Endothelial cell of umbilical vein (primary cell): Measurements from ENCODE around the gene TTC21B. TPM values are rescaled to one million over a fixed set of nuclear protein-coding genes. Genes with fewer than 3 reads are reported as not detected.

Experiments
- BruUV-seq: library from RNA; stranded (reverse); fragments of 400-500 nt; replicated peaks from 2 replicates; lab custom pipeline; 2021; lab: Mats Ljungman, UMichigan
- CTCF ChIA-PET: fragments of 300-600, 350-600 bp; sonication (Branson Sonifier 250); formaldehyde crosslinking; loops from one replicate; lab custom pipeline; 2021; ENCODE audit warnings: antibody characterized with exemption, inconsistent platforms; lab: Charles Lee
- POLR2A ChIA-PET: fragments of 300-600, 350-600 bp; sonication (Branson Sonifier 250); formaldehyde crosslinking; loops from one replicate; lab custom pipeline; 2021; ENCODE audit warnings: antibody characterized with exemption, inconsistent platforms; lab: Charles Lee
- DNase-seq: peaks from one replicate; pipeline ENCODE4 v3.0.0-alpha.2; 2011; ENCODE audit warnings: low read depth, low spot score
- FAIRE-seq: peaks from 2 replicates; lab custom pipeline; 2011; peaks lifted over from hg19 to GRCh38; lab: Jason Lieb, UNC
- H2AFZ ChIP-seq: 2 replicates; pipeline ENCODE4 v1.6.0; 2012; ENCODE audit warnings: low read depth, low read length, control low read depth, inconsistent platforms
- H3K27ac ChIP-seq: 2 replicates; pipeline ENCODE4 v1.5.1; 2011; ENCODE audit warnings: low read depth, mild to moderate bottlenecking, control low read depth, low read length, moderate library complexity; ENCODE audit not compliant: insufficient read depth
- H3K27me3 ChIP-seq, 2 experiments: 2 replicates each; pipeline versions ENCODE4 v1.6.0 to v1.6.1; 2011; ENCODE audit warnings: low read length in 2 of 2, mixed read lengths in 1 of 2; ENCODE audit not compliant: control insufficient read depth in 2 of 2, insufficient read depth in 2 of 2
- H3K36me3 ChIP-seq, 2 experiments: 2 replicates in 1 of 2; 3 replicates in 1 of 2; pipeline ENCODE4 v1.5.1; 2011; ENCODE audit warnings: low read length in 2 of 2, mild to moderate bottlenecking in 1 of 2, moderate library complexity in 1 of 2; ENCODE audit not compliant: control insufficient read depth in 2 of 2, insufficient read depth in 2 of 2; ENCODE audit errors: extremely low read depth in 1 of 2
- H3K4me1 ChIP-seq: 3 replicates; pipeline ENCODE4 v1.5.1; 2011; ENCODE audit warnings: mild to moderate bottlenecking, low read length; ENCODE audit not compliant: control insufficient read depth, insufficient read depth; ENCODE audit errors: extremely low read depth
- H3K4me2 ChIP-seq: 2 replicates; pipeline ENCODE4 v1.6.1; 2011; ENCODE audit warnings: low read length, control low read depth, mixed read lengths; ENCODE audit not compliant: insufficient read depth
- H3K4me3 ChIP-seq, 3 experiments: fragments of 200-600 bp in 1 of 3; sonication (generic), shearing (Covaris generic) in 1 of 3; replicated peaks in 1 of 3; 2 replicates each; pipeline ENCODE4 v1.5.1; 2011 to 2016; ENCODE audit warnings: control low read depth in 3 of 3, low read length in 3 of 3, mild to moderate bottlenecking in 2 of 3, inconsistent platforms in 1 of 3, low read depth in 1 of 3, moderate library complexity in 1 of 3; ENCODE audit not compliant: insufficient read depth in 1 of 3
- H3K79me2 ChIP-seq: 2 replicates; pipeline ENCODE4 v1.6.0; 2012; ENCODE audit warnings: low read length, inconsistent platforms; ENCODE audit not compliant: control insufficient read depth, insufficient read depth
- H3K9ac ChIP-seq: replicated peaks from 2 replicates; pipeline ENCODE3; 2011; ENCODE audit warnings: low read length, control low read depth; ENCODE audit not compliant: insufficient read depth; ENCODE audit errors: extremely low read depth
- H3K9me1 ChIP-seq: replicated peaks from 3 replicates; pipeline ENCODE4 v1.6.0; 2011; ENCODE audit warnings: mild to moderate bottlenecking, low read length; ENCODE audit not compliant: control insufficient read depth, insufficient read depth; ENCODE audit errors: extremely low read depth
- H3K9me3 ChIP-seq: replicated peaks from 2 replicates; pipeline ENCODE4 v1.5.1; 2012; ENCODE audit warnings: low read length, inconsistent platforms; ENCODE audit not compliant: control insufficient read depth, insufficient read depth
- H4K20me1 ChIP-seq: replicated peaks from 2 replicates; pipeline ENCODE3; 2011; ENCODE audit warnings: mild to moderate bottlenecking, low read length; ENCODE audit not compliant: control insufficient read depth, insufficient read depth; ENCODE audit errors: extremely low read depth
- CTCF ChIP-seq, 2 donors: IDR thresholded peaks; 1 replicate in 1 of 2; 2 replicates in 1 of 2; pipeline ENCODE4 v1.5.1; 2011; ENCODE audit warnings: low read length in 2 of 2, mild to moderate bottlenecking in 2 of 2, moderate library complexity in 2 of 2, control low read depth in 1 of 2, inconsistent platforms in 1 of 2, low read depth in 1 of 2; ENCODE audit not compliant: insufficient read depth in 1 of 2; ENCODE audit errors: extremely low read depth in 1 of 2
- EZH2 ChIP-seq: IDR thresholded peaks from 2 replicates; pipeline ENCODE4 v1.6.1; 2012; ENCODE audit warnings: borderline replicate concordance, low read depth, mild to moderate bottlenecking, moderate library complexity, low read length, inconsistent platforms; ENCODE audit not compliant: severe bottlenecking
- FOS ChIP-seq: IDR thresholded peaks from 2 replicates; pipeline ENCODE4 v1.6.1; 2011; ENCODE audit warnings: mild to moderate bottlenecking, low read length, moderate library complexity, borderline replicate concordance; ENCODE audit not compliant: insufficient read depth
- JUN ChIP-seq: IDR thresholded peaks from 2 replicates; pipeline ENCODE4 v1.6.1; 2011; ENCODE audit warnings: borderline replicate concordance, low read depth; ENCODE audit not compliant: insufficient read length, insufficient read depth
- POLR2A ChIP-seq: IDR thresholded peaks from 2 replicates; pipeline ENCODE4 v1.6.1; 2012; ENCODE audit warnings: low read depth, mild to moderate bottlenecking, control low read depth, low read length
- POLR2AphosphoS5 ChIP-seq: IDR thresholded peaks from 2 replicates; pipeline ENCODE4 v1.6.1; 2012; ENCODE audit warnings: low read depth, mild to moderate bottlenecking, control low read depth, low read length, moderate library complexity; ENCODE audit not compliant: insufficient read depth
- dilution Hi-C: fragments of 300-500 bp; cut with MboI; formaldehyde crosslinking; loops from one replicate; pipeline ENCODE4 v1.15.0; 2019; ENCODE audit warnings: low sequenced_read_pairs; ENCODE audit not compliant: extremely low pct_ligation_motif_present
- intact Hi-C: fragments of 100-400 bp; cut with micrococcal nuclease; formaldehyde crosslinking; loops from one replicate; pipeline ENCODE4 v1.10.0; 2022
- polyA plus RNA-seq, 4 experiments: library from polyadenylated mRNA; depleted of rRNA in 3 of 4; stranded (reverse) in 3 of 4; unstranded in 1 of 4; fragments of >200 nt; gene quantifications; 2 replicates each; pipeline versions ENCODE4 v1.2.1 to v1.2.3, GENCODE V29; 2011 to 2012; ENCODE audit warnings: missing spikeins in 1 of 4
- total RNA-seq: library from RNA; stranded (reverse); gene quantifications from 2 replicates; pipeline ENCODE4 v1.2.3, GENCODE V29; 2021

The TTC21B gene
- total and polyA plus RNA-seq, 2 donors (not counting 3 experiments of a cell fraction or from before 2014, with no cell fraction given): 8.0 to 21.9 TPM

GRCh38 chr2:165868211-165868610, 85.4 kb downstream of the TTC21B start:
- TF ChIP-seq POLR2AphosphoS5 (no peak), FOS (no peak), JUN (no peak), EZH2 (no peak), POLR2A (no peak), CTCF (IDR thresholded peaks at IDR 0.05; ENCODE audit: extremely low read depth in 1 of 2, insufficient read depth in 1 of 2, low read depth in 1 of 2, low read length in 2 of 2) (no peak)
- BruUV-seq: no TSS peak
- dilution Hi-C loops (no loop called here), intact Hi-C loops (loop anchor here (10.0 kb wide), 1 partner anchor 243 kb away; no protein-coding TSS in a partner anchor)
- FAIRE-seq: no peak
- Histone ChIP-seq H3K79me2 (no peaks in the 10 kb centered on the region), H4K20me1 (no peaks in the 10 kb centered on the region), H3K27me3 (no peaks in the 10 kb centered on the region), H2AFZ (no peak overlapping the region), H3K27ac (no peak overlapping the region), H3K9me1 (no peaks in the 10 kb centered on the region), H3K4me2 (no peak overlapping the region), H3K9me3 (no peaks in the 10 kb centered on the region), H3K36me3 (no peaks in the 10 kb centered on the region), H3K4me1 (no peaks in the 10 kb centered on the region), H3K9ac (no peak overlapping the region), H3K4me3 (no peak overlapping the region)
- peak; percentile 14 for DNase-seq
- ChIA-PET CTCF (no interaction called here), POLR2A (no interaction called here)

- no peaks in the 10 kb centered on the region for H3K79me2 ChIP-seq
- no peak overlapping the region for H2AFZ ChIP-seq
- DNase-seq (no peak), FAIRE-seq (no peak)
- ChIA-PET POLR2A (no interaction called here), CTCF (interaction anchor here (2.4 kb wide), 1 partner anchor 10 kb away, joined by 11 read pairs; no protein-coding TSS in a partner anchor)
- BruUV-seq: no TSS peak
- H3K4me2 ChIP-seq: no peak overlapping the region
- no peaks in the 10 kb centered on the region for H3K36me3 ChIP-seq
- dilution Hi-C loops (no loop called here), intact Hi-C loops (loop anchor here (10.0 kb wide), 1 partner anchor 239 kb away; no protein-coding TSS in a partner anchor)
- H3K9me3 ChIP-seq: no peaks in the 10 kb centered on the region
- no peaks in the 10 kb centered on the region for H3K27me3 ChIP-seq
- no peak for TF ChIP-seq POLR2AphosphoS5
- TF ChIP-seq POLR2A: no peak
- TF ChIP-seq CTCF (IDR thresholded peaks at IDR 0.05; ENCODE audit: extremely low read depth in 1 of 2, insufficient read depth in 1 of 2, low read depth in 1 of 2, low read length in 2 of 2): no peak
- H4K20me1 ChIP-seq: no peaks in the 10 kb centered on the region
- H3K9me1 ChIP-seq: no peaks in the 10 kb centered on the region
- H3K27ac ChIP-seq: no peak overlapping the region
- no peak overlapping the region for H3K4me3 ChIP-seq
- no peaks in the 10 kb centered on the region for H3K4me1 ChIP-seq
- H3K9ac ChIP-seq: no peak overlapping the region
Observed at GRCh38 chr2:165864296-165864695, 89.3 kb downstream of the TTC21B start.
